HFF-Myc (cell line): ENCODE results near the gene ST6GAL1.

Source experiments
- DNase-seq: peaks from one replicate; pipeline ENCODE4 v3.0.0-alpha.2; 2011; ENCODE audit warnings: low read depth; ENCODE audit errors: extremely low read depth
- H3K4me3 ChIP-seq: replicated peaks from 2 replicates; pipeline ENCODE4 v1.5.1; 2011; ENCODE audit warnings: low read depth, mild to moderate bottlenecking, control low read depth, low read length
- CTCF ChIP-seq: IDR thresholded peaks from 2 replicates; pipeline ENCODE4 v1.5.1; 2012; ENCODE audit warnings: mild to moderate bottlenecking, low read depth, low read length, control low read depth; ENCODE audit errors: missing control alignments

ST6GAL1 gene

DNA sequence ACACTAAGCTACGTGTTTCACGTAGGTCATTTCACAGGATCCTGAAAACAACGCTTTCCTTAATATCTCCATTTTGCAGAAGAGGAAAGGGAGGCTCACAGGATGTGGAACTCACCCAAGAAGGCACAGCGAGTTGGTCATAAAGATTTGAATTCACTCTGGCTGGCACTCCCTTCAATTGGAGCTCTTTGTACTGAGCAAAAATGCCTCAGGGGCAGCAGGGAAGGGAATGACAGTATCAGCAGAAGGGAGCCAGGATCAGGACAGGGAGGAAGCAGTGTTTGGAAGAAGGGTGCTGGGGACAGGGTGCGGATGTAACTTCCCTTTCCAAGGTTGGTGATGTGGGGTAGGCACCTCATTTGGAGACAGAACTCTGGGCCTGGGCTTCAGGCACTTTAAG lies 1.1 kb upstream of the ST6GAL1 start:
- DNase-seq: no peak
- H3K4me3 ChIP-seq: no peak overlapping the region
- no peak for TF ChIP-seq CTCF

GRCh38 chr3:186929685-186930084 lies 641 bp upstream of the ST6GAL1 start:
- TF ChIP-seq CTCF: no peak
- DNase-seq: no peak
- peak overlapping the region; percentile 82 for H3K4me3 ChIP-seq

- TF ChIP-seq CTCF: peak; percentile 5
- DNase-seq: peak; percentile 48
- peak overlapping the region; percentile 82 for H3K4me3 ChIP-seq
These were observed 560 bp downstream of the ST6GAL1 start for GRCh38 chr3:186930641-186931531.

DNA sequence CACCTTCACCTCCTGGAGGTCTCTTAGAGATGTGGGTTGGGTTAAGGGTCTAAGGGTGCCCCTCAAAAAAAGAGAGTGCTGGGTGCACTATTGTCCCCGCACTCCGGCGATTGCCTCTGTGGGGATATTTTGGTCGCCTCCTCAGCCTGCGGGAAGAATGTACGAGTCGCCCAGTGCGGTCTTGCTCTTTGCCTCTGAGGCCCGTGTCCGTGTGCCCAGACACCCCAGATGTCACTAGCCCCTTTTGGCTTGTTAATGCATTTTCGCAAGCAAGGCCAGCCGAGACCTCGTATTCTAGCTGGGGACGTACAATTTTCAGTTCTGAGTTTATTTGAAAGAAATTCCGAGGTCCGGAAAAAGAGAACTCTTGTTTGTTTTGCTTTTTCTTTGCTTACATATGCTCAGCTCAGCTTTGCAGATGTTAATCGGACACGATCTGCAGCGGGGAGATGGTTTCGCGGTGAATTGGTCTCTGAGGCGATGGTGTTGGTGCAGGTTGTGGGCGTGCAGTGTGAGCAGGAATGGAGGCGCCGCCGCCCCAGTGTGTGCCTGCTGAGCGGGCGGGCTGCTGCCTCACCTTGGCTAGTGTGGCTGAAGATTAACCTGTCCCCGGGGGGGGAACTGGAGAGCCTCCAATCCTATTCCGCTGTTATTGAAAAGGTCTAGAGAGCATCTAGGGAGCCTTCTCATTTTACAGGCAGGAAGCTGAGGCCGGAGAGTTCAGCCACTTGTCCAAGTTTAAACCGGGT lies 1.4 kb downstream of the ST6GAL1 start:
- DNase-seq: peak; percentile 27
- peak overlapping the region; percentile 82 for H3K4me3 ChIP-seq
- no peak for TF ChIP-seq CTCF

GRCh38 chr3:186932281-186933181 lies 2.2 kb downstream of the ST6GAL1 start:
- TF ChIP-seq CTCF: no peak
- DNase-seq: no peak
- H3K4me3 ChIP-seq: peak overlapping the region; percentile 82

GRCh38 chr3:186933816-186934215 lies 3.5 kb downstream of the ST6GAL1 start:
- DNase-seq: no peak
- H3K4me3 ChIP-seq: no peak overlapping the region
- no peak for TF ChIP-seq CTCF
